Testis (tissue), 2 donors: ENCODE results near the gene PLG.

Experiments
- POLR2A ChIP-seq: fragments of 450-650 bp; IDR thresholded peaks from one replicate; pipeline ENCODE4 v1.6.1; 2017; ENCODE audit warnings: antibody characterized with exemption, mild to moderate bottlenecking, moderate library complexity
- TF ChIP-seq, protein P1 (sequence below), 3 experiments: fragments of 450-650 bp in 2 of 3; fragments of 200-600 bp in 1 of 3; sonication (generic) in 1 of 3; IDR thresholded peaks; one replicate each; pipeline ENCODE4 v1.5.1; 2016 to 2019; ENCODE audit warnings: antibody characterized with exemption in 3 of 3, mild to moderate bottlenecking in 2 of 3, moderate library complexity in 1 of 3

- TF ChIP-seq, protein P1, sequence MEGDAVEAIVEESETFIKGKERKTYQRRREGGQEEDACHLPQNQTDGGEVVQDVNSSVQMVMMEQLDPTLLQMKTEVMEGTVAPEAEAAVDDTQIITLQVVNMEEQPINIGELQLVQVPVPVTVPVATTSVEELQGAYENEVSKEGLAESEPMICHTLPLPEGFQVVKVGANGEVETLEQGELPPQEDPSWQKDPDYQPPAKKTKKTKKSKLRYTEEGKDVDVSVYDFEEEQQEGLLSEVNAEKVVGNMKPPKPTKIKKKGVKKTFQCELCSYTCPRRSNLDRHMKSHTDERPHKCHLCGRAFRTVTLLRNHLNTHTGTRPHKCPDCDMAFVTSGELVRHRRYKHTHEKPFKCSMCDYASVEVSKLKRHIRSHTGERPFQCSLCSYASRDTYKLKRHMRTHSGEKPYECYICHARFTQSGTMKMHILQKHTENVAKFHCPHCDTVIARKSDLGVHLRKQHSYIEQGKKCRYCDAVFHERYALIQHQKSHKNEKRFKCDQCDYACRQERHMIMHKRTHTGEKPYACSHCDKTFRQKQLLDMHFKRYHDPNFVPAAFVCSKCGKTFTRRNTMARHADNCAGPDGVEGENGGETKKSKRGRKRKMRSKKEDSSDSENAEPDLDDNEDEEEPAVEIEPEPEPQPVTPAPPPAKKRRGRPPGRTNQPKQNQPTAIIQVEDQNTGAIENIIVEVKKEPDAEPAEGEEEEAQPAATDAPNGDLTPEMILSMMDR (IDR thresholded peaks at IDR 0.05), result no peak
- no peak for TF ChIP-seq POLR2A
These were observed 86.8 kb downstream of the PLG start for GRCh38 chr6:160788806-160789205.
